Peyer's patch (tissue), 4 donors: ENCODE results near the gene SCGB3A1.

ENCODE experiments used
- CTCF ChIP-seq, 6 experiments: fragments of 450-650 bp in 4 of 6; fragments of 200-600 bp in 2 of 6; sonication (generic) in 1 of 6; IDR thresholded peaks; one replicate each; pipeline ENCODE4 v1.5.1; 2017 to 2019; ENCODE audit warnings: antibody characterized with exemption in 6 of 6, mild to moderate bottlenecking in 3 of 6, moderate library complexity in 1 of 6
- POLR2A ChIP-seq, 2 donors: fragments of 450-650 bp; IDR thresholded peaks; one replicate each; pipeline ENCODE4 v1.5.1; 2017; ENCODE audit warnings: antibody characterized with exemption in 2 of 2, mild to moderate bottlenecking in 2 of 2, moderate library complexity in 2 of 2

DNA sequence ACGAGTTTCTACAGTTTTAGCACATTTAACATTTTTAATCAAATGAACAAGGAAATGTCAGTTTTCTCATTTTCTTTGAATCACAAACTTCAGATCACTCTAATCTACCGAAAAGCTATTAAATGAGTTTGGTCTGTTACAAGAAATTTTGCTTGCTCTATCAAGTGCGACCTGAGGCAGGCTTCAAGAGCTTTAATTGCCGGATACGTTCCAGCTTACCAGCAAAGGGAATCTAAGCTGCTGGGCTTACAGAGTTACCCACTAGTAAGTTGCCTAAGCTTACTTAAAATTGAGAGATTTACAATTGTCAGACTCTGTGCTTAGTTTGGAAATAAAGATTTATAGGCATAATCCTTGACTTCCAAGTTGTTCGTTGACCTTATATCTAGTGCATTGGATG, 10.6 kb downstream of the SCGB3A1 start:
- TF ChIP-seq CTCF (IDR thresholded peaks at IDR 0.05) (no peak), POLR2A (IDR thresholded peaks at IDR 0.05) (no peak)
